H9 (cell line): Measurements from ENCODE around the gene DNAJB5. TPM values are rescaled to one million over a fixed set of nuclear protein-coding genes. Genes with fewer than 3 reads are reported as not detected.

Experiments used
- DNase-seq: peaks from one replicate; pipeline ENCODE4 v3.0.0-alpha.2; 2017
- H2AFZ ChIP-seq: one replicate; pipeline ENCODE4 v1.6.1; 2013; ENCODE audit warnings: mild to moderate bottlenecking, low read length, control low read depth, moderate library complexity
- H2AK5ac ChIP-seq: 2 replicates; pipeline ENCODE4 v1.6.1; 2013; ENCODE audit warnings: low read length, control low read depth, mixed read lengths; ENCODE audit not compliant: insufficient read length
- H2BK120ac ChIP-seq: one replicate; pipeline ENCODE4 v1.6.1; 2013; ENCODE audit warnings: low read depth, mild to moderate bottlenecking, low read length, control low read depth, inconsistent platforms; ENCODE audit not compliant: poor library complexity, severe bottlenecking
- H2BK12ac ChIP-seq: 2 replicates; pipeline ENCODE4 v1.6.1; 2013; ENCODE audit warnings: low read length, control low read depth, mixed read lengths, low read depth; ENCODE audit not compliant: insufficient read length
- H2BK15ac ChIP-seq: 2 replicates; pipeline ENCODE4 v1.6.1; 2013; ENCODE audit warnings: low read depth, low read length, control low read depth
- H2BK20ac ChIP-seq: one replicate; pipeline ENCODE4 v1.6.1; 2013; ENCODE audit warnings: low read depth, mild to moderate bottlenecking, low read length, control low read depth, inconsistent platforms; ENCODE audit not compliant: poor library complexity, severe bottlenecking
- H2BK5ac ChIP-seq: 2 replicates; pipeline ENCODE4 v1.6.1; 2013; ENCODE audit warnings: low read length, control low read depth, mixed read lengths; ENCODE audit not compliant: insufficient read length
- H3K14ac ChIP-seq: 2 replicates; pipeline ENCODE4 v1.6.1; 2013; ENCODE audit warnings: low read length, control low read depth; ENCODE audit not compliant: insufficient read depth
- H3K18ac ChIP-seq: 2 replicates; pipeline ENCODE4 v1.6.1; 2013; ENCODE audit warnings: low read depth, mild to moderate bottlenecking, mixed read lengths, low read length, control low read depth; ENCODE audit not compliant: insufficient read length
- H3K23ac ChIP-seq: 2 replicates; pipeline ENCODE4 v1.6.1; 2013; ENCODE audit warnings: low read length, control low read depth, mixed read lengths, low read depth; ENCODE audit not compliant: insufficient read length
- H3K23me2 ChIP-seq: 2 replicates; pipeline ENCODE4 v1.6.1; 2013; ENCODE audit warnings: low read depth, mild to moderate bottlenecking, mixed read lengths, low read length, control low read depth; ENCODE audit not compliant: insufficient read length, poor library complexity, severe bottlenecking
- H3K27ac ChIP-seq: 2 replicates; pipeline ENCODE4 v1.5.1; 2013; ENCODE audit warnings: low read length, control low read depth, mixed read lengths, low read depth; ENCODE audit not compliant: insufficient read length
- H3K27me3 ChIP-seq: 2 replicates; pipeline ENCODE4 v1.6.1; 2013; ENCODE audit warnings: low read length, control low read depth, inconsistent platforms; ENCODE audit not compliant: insufficient read depth
- H3K4ac ChIP-seq: 2 replicates; pipeline ENCODE4 v1.6.1; 2013; ENCODE audit warnings: low read depth, mild to moderate bottlenecking, control low read depth, inconsistent platforms, low read length, moderate library complexity
- H3K4me1 ChIP-seq: 2 replicates; pipeline ENCODE4 v1.6.1; 2013; ENCODE audit warnings: low read length, control low read depth, inconsistent platforms; ENCODE audit not compliant: insufficient read depth
- H3K4me2 ChIP-seq: 2 replicates; pipeline ENCODE4 v1.6.1; 2013; ENCODE audit warnings: low read length, control low read depth, mixed read lengths; ENCODE audit not compliant: insufficient read length, insufficient read depth
- H3K56ac ChIP-seq: 2 replicates; pipeline ENCODE4 v1.6.1; 2013; ENCODE audit warnings: low read depth, mild to moderate bottlenecking, mixed read lengths, low read length, control low read depth; ENCODE audit not compliant: insufficient read length
- H3K79me1 ChIP-seq: 2 replicates; pipeline ENCODE4 v1.6.1; 2013; ENCODE audit warnings: low read depth, mild to moderate bottlenecking, moderate library complexity, low read length, control low read depth, inconsistent platforms; ENCODE audit not compliant: insufficient read depth, poor library complexity, severe bottlenecking
- H3K79me2 ChIP-seq: 2 replicates; pipeline ENCODE4 v1.6.1; 2013; ENCODE audit warnings: low read length, control low read depth, inconsistent platforms; ENCODE audit not compliant: insufficient read depth
- H3K9ac ChIP-seq: 2 replicates; pipeline ENCODE4 v1.6.1; 2013; ENCODE audit warnings: low read length, control low read depth, mixed read lengths; ENCODE audit not compliant: insufficient read length; ENCODE audit errors: extremely low read depth
- H3K9me3 ChIP-seq: one replicate; pipeline ENCODE4 v1.6.1; 2013; ENCODE audit warnings: low read depth, low read length, inconsistent platforms; ENCODE audit not compliant: control insufficient read depth
- H3T11ph ChIP-seq: one replicate; pipeline ENCODE4 v1.6.1; 2013; ENCODE audit warnings: mild to moderate bottlenecking, low read length, control low read depth, inconsistent platforms
- H4K20me1 ChIP-seq: one replicate; pipeline ENCODE4 v1.6.1; 2013; ENCODE audit not compliant: control insufficient read depth, insufficient read length, insufficient read depth
- H4K5ac ChIP-seq: 2 replicates; pipeline ENCODE4 v1.6.1; 2013; ENCODE audit warnings: low read depth, mild to moderate bottlenecking, mixed read lengths, low read length, control low read depth; ENCODE audit not compliant: insufficient read length
- H4K8ac ChIP-seq: replicated peaks from 2 replicates; pipeline ENCODE4 v1.6.1; 2013; ENCODE audit warnings: low read length, control low read depth, mixed read lengths, low read depth; ENCODE audit not compliant: insufficient read length
- H4K91ac ChIP-seq: 2 replicates; pipeline ENCODE4 v1.6.1; 2013; ENCODE audit warnings: low read depth, mild to moderate bottlenecking, moderate library complexity, mixed read lengths, low read length, control low read depth; ENCODE audit not compliant: insufficient read length
- H3K27ac Mint-ChIP-seq, 3 experiments: 2 replicates in 2 of 3; 3 replicates in 1 of 3; pipeline ENCODE4 v1.8.0; 2020 to 2021; ENCODE audit warnings: mixed read lengths in 3 of 3, mild to moderate bottlenecking in 1 of 3, moderate library complexity in 1 of 3
- H3K27me3 Mint-ChIP-seq: 2 replicates; pipeline ENCODE4 v1.8.0; 2021; ENCODE audit warnings: low read depth, mild to moderate bottlenecking, moderate library complexity, mixed read lengths
- H3K36me3 Mint-ChIP-seq, 3 experiments: 2 replicates in 2 of 3; 3 replicates in 1 of 3; pipeline ENCODE4 v1.8.0; 2020 to 2021; ENCODE audit warnings: low read depth in 3 of 3, mixed read lengths in 3 of 3; ENCODE audit not compliant: insufficient read depth in 1 of 3
- H3K4me1 Mint-ChIP-seq, 2 experiments: 2 replicates each; pipeline ENCODE4 v1.8.0; 2020; ENCODE audit warnings: mixed read lengths in 2 of 2
- H3K4me3 Mint-ChIP-seq, 2 experiments: 2 replicates in 1 of 2; 3 replicates in 1 of 2; pipeline ENCODE4 v1.8.0; 2020 to 2021; ENCODE audit warnings: mild to moderate bottlenecking in 2 of 2, mixed read lengths in 2 of 2, moderate library complexity in 1 of 2
- H3K9me3 Mint-ChIP-seq, 2 experiments: 2 replicates in 1 of 2; 3 replicates in 1 of 2; pipeline ENCODE4 v1.8.0; 2020; ENCODE audit warnings: mild to moderate bottlenecking in 2 of 2, mixed read lengths in 2 of 2, moderate library complexity in 1 of 2
- CTCF ChIP-seq: fragments of 200-600 bp; sonication (generic); conservative IDR thresholded peaks from 3 replicates; pipeline ENCODE4 v1.8.0; 2021; ENCODE audit warnings: antibody characterized with exemption, mild to moderate bottlenecking
- whole genome bisulfite sequencing: extraction: QIAGEN DNeasy Blood & Tissue Kit; methylation state at CpG from one replicate; pipeline ENCODE4 v1.1.7; 2013; ENCODE audit warnings: missing lambda C conversion rate, low lambda C conversion rate, mixed read lengths; ENCODE audit not compliant: insufficient read length; ENCODE audit errors: extremely low coverage; 5-methylcytosine and 5-hydroxymethylcytosine counted together
- total RNA-seq: library from RNA; stranded (reverse); gene quantifications from 2 replicates; pipeline ENCODE4 v1.2.1, GENCODE V29; 2021

Gene DNAJB5
- total RNA-seq, 1 experiment from 2014 or later = 38.9 TPM

GRCh38 chr9:35026671-35027070 is 37.1 kb downstream of the DNAJB5 start:
- no peak overlapping the region for H4K5ac ChIP-seq
- no peak overlapping the region for H3K14ac ChIP-seq
- H3K27ac ChIP-seq = no peak overlapping the region
- no peak overlapping the region for H3K4me3 Mint-ChIP-seq
- no peaks in the 10 kb centered on the region; the same call in 1 of the 2 replicates for H3K4me1 ChIP-seq
- no peak overlapping the region for H2BK12ac ChIP-seq
- DNase-seq = no peak
- H4K8ac ChIP-seq = no peak overlapping the region
- no peak overlapping the region for H2AFZ ChIP-seq
- H2BK120ac ChIP-seq = no peak overlapping the region
- no peak overlapping the region for H2BK20ac ChIP-seq
- H3K27me3 ChIP-seq = no peaks in the 10 kb centered on the region
- H2BK15ac ChIP-seq = no peak overlapping the region
- no peaks in the 10 kb centered on the region for H3K23me2 ChIP-seq
- H3K23ac ChIP-seq = no peak overlapping the region
- no peak overlapping the region for H3K56ac ChIP-seq
- no peak overlapping the region for H3T11ph ChIP-seq
- no peak overlapping the region for H2BK5ac ChIP-seq
- no peak for TF ChIP-seq CTCF
- no peaks in the 10 kb centered on the region; the same call in 1 of the 2 replicates for H3K27me3 Mint-ChIP-seq
- peak overlapping the region in 2 of 3 experiments; percentile 27 to 79; a peak in 4 of 7 replicates for H3K27ac Mint-ChIP-seq
- no peaks in the 10 kb centered on the region for H4K20me1 ChIP-seq
- no peak overlapping the region for H3K9ac ChIP-seq
- H4K91ac ChIP-seq = no peak overlapping the region
- H3K18ac ChIP-seq = no peak overlapping the region
- H3K9me3 Mint-ChIP-seq = peaks cover 35 to 45% of the 10 kb centered on the region in 2 experiments
- no peak overlapping the region for H3K4me2 ChIP-seq
- peaks cover 20% of the 10 kb centered on the region for H3K9me3 ChIP-seq
- H3K4me1 Mint-ChIP-seq = peaks cover 42 to 44% of the 10 kb centered on the region in 2 experiments
- peaks cover 28 to 55% (median 43%) of the 10 kb centered on the region in 3 experiments for H3K36me3 Mint-ChIP-seq
- WGBS = no CpG with 5 or more reads among the region's 3 CpGs
- no peak overlapping the region for H3K4ac ChIP-seq
- no peaks in the 10 kb centered on the region for H3K79me2 ChIP-seq
- H3K79me1 ChIP-seq = no peaks in the 10 kb centered on the region
- no peak overlapping the region for H2AK5ac ChIP-seq
